ENCODE results near the gene GJA4. TPM values are rescaled to one million over a fixed set of nuclear protein-coding genes. Genes with fewer than 3 reads are reported as not detected.

Gene GJA4
- total and polyA plus RNA-seq, 2 of the 8 experiments (the other 6 are each of a cell fraction or from before 2014, with no cell fraction given), result 3.2 to 3.9 TPM

GRCh38 chr1:34746785-34747637 is 45.8 kb upstream of the GJA4 start (continued):
- TF ChIP-seq CHD7 (IDR thresholded peaks at IDR 0.05; ENCODE audit: insufficient replicate concordance, low read length) (no peak), CTBP2 (IDR thresholded peaks at IDR 0.05; ENCODE audit: borderline replicate concordance, insufficient read depth, insufficient read length, low read length) (no peak), BACH1 (IDR thresholded peaks at IDR 0.05; ENCODE audit: low read length) (no peak), TAF7 (optimal IDR thresholded peaks at IDR 0.05; ENCODE audit: borderline replicate concordance, low read depth, low read length) (no peak), JUND (IDR thresholded peaks at IDR 0.05; ENCODE audit: low read length) (no peak)
